GM12892 (cell line): ENCODE data around the gene WFS1.

Source experiments
- DNase-seq: peaks from one replicate; pipeline ENCODE4 v3.0.0; 2011; ENCODE audit not compliant: insufficient read length
- FAIRE-seq: peaks from 2 replicates; lab custom pipeline; 2011; peaks lifted over from hg19 to GRCh38; lab: Jason Lieb, UNC
- POLR2A ChIP-seq: IDR thresholded peaks from 2 replicates; pipeline ENCODE4 v1.6.1; 2011; ENCODE audit warnings: low read depth, low read length, control low read depth
- POLR2AphosphoS5 ChIP-seq: IDR thresholded peaks from 2 replicates; pipeline ENCODE4 v1.6.1; 2011; ENCODE audit warnings: low read depth, low read length, control low read depth
- TAF1 ChIP-seq: IDR thresholded peaks from 2 replicates; pipeline ENCODE4 v1.6.1; 2011; ENCODE audit warnings: low read depth, mild to moderate bottlenecking, control low read depth, low read length, borderline replicate concordance

The WFS1 gene

DNA sequence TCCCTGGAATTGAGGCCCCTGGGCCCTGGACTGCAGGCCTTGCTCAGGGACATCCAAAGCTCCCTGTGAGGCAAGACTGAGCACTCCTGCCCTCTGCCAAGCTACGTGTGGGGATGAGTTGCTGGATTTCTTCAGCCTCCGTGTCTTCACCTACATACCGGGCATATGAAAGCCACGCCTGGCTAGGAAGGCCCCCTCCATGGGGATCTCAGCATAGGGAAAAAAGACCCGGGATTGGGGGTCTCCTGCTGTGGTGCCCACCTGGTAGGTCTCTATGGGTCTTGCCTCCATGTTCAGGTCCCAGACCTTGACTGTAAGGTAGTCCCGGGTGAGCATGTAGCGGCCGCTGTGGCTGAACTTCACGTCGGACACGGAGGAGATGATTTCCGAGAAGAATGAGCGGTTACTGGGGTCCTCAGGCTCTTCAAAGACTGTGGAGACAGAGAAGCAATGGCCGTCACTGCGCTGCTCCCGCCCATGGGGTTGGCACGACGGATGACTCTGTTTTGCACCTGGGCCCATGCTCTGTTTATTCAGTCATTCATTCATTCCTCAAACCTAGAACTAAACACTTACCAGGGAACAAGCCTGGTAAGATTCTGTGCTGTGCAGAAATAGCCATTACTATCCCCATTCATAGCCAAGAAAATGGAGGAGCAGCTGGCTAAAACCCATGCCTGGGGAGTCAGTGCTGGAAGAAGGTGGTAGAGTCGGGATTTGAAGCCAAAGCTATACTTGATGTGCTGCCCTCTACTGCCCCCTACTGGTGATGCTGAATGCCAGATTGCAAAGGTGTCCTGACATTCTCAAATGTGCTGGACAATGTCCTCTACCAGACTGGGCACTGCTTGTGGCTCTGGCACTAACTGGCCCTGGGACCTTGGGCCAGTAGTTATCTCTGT lies 63.9 kb downstream of the WFS1 start:
- no peak for TF ChIP-seq TAF1
- TF ChIP-seq POLR2A, result no peak
- no peak for TF ChIP-seq POLR2AphosphoS5
- FAIRE-seq (peak; percentile 30), DNase-seq (no peak)

DNA sequence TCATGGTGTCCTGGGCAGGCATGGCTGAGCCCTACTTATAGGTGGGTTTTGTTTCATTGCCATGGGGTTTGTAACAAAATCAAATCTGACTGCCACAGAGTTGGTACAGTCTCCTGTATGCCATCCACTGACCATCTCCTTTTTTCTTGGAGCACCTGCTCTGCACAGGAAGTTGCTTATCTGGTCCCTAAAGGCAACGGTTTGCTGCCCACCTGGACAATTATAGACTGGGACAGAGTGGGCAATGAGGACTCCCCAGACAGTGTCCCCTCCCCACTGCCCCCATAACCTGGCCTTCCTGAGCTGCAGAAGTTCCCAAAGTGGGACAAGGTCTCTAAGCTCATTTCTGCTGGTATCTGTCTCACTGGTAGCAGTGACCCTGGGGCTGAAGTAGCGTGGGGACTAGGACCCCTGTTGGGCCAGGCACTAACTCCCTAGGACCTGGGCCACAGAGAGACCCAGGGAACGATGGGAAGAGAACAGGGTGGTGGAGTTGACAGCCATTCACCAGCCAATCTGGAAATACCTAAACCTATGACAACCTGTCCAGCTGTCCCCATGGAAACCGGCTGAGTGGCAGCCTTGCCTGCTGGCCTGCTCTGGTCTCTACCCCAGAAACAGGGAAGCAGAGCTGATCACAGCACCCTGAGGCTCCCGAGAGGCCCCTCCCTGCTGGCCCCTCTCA lies 64.7 kb downstream of the WFS1 start:
- DNase-seq (no peak), FAIRE-seq (no peak)
- no peak for TF ChIP-seq POLR2A
- TF ChIP-seq TAF1, result no peak
- no peak for TF ChIP-seq POLR2AphosphoS5

DNA sequence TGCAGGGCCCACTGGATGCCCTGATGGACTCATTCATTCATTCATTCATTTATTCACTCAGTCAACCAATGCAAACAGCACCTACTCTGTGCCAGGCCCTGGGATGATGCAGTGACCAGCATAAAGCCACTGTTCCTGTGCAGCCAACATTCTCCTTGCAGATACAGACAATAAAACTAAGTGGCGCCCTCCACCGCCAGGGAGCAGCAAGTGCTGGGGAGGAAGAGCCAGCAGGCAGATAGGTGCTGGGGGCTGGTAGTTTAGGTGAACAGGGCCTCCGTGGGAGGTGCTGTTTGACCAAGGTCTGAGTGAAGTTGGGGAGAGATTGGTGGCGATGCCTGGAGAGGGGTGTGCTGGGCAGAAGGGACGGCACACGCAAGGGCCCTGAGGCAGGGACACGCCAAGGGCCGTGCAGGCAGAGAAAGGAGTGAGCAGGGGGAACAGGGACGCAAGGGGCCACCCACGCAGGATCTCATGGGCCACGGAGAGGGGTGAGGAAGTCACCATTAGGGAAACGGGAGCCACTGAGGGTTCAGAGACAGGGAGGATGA lies 65.5 kb downstream of the WFS1 start:
- no peak for TF ChIP-seq POLR2AphosphoS5
- TF ChIP-seq POLR2A, result no peak
- no peak for DNase-seq

DNA sequence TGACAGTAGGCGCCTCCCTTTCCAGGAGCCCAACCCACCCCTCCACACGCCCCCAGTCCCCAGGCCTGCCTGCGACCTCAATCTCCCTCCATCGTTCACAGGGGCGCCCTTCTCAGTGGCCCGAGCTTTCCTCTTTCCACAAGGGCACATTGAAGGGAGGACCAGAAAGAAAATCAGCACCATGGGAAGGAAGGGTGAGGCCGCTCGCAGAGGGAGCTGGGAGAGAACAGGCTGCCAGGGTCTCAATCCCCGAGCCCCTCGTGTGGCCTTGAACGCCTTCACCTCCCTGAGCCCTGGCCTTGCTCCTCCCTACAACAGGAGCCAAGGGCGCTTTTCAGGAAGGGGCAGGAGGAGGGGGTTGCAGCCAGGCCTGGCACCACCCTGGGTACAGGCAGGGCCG lies 66.5 kb downstream of the WFS1 start:
- TF ChIP-seq POLR2AphosphoS5, result no peak
- TF ChIP-seq POLR2A, result no peak
- TF ChIP-seq TAF1, result no peak
- DNase-seq, result no peak
- FAIRE-seq, result no peak

More for the DNA sequence above, 65.5 kb downstream of the WFS1 start:
- no peak for FAIRE-seq

DNA sequence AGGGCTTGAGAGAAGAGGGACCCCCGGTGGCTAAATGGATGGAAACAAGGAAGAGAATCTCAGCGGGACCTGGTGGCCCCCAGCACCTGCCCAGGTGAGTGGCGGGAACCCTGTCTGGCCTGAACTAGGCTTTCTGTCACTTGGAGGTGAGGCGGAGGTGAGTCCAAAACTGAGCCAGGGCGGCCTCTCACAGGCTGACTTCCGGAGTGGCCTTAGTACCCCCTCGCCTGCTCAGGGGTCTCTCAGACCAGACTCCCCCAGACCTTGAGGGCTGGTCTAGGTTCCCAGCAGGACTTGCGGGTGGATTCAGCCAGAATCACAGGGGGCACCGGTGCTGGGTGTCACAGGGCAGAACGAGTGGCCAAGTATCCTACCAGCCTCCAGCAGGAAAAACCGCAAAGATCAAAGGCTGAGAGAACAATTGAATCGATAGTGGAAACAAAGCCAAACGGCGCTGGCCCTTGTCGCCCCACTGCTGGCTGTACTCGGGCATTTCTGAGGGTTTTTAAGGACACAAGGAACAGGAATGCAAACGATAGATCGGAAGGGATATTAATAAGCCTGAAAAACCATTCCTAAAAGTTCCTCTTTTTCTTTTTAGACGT lies 67.8 kb downstream of the WFS1 start:
- TF ChIP-seq TAF1, result no peak
- no peak for TF ChIP-seq POLR2AphosphoS5
- TF ChIP-seq POLR2A, result no peak
- DNase-seq, result no peak
- no peak for FAIRE-seq

DNA sequence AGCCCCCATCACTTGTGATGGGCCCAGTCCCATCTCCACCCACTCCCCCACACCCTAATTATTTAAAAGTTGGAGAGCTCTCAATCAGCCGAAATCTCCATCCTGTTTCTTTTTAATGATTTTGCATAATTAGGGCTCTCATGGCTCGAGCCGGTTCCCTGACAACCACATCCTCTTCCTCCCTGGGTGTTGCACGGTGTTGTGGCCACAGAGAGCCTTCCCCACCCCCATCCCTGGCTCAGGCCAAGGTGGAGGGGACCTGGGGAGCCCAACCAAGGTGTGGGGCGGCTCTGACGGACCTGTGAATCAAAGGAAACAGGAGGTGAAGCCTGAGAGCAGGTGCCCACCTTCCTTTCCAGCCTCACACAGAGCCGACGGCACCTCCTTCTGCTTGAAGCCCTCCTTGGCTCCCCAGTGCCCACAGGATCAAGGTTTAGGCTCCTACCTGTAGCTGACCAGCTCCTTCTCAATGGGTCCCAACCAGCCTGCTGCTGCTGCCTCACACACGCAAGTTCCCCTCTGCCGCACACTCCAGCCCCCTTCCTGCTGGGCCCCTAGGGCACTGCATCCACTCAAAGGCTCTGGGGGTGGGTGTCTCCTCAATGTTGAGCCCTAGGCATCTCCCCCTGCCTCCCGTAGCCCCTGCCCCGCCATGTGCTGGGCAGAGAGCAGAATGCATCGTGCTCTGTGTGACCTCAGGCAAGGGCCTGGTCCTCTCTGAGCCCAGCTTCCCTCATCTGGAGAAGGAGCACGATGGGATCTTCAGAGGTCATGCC lies 68.7 kb downstream of the WFS1 start:
- DNase-seq (no peak), FAIRE-seq (no peak)
- TF ChIP-seq POLR2AphosphoS5, result no peak
- no peak for TF ChIP-seq POLR2A
- TF ChIP-seq TAF1, result no peak

DNA sequence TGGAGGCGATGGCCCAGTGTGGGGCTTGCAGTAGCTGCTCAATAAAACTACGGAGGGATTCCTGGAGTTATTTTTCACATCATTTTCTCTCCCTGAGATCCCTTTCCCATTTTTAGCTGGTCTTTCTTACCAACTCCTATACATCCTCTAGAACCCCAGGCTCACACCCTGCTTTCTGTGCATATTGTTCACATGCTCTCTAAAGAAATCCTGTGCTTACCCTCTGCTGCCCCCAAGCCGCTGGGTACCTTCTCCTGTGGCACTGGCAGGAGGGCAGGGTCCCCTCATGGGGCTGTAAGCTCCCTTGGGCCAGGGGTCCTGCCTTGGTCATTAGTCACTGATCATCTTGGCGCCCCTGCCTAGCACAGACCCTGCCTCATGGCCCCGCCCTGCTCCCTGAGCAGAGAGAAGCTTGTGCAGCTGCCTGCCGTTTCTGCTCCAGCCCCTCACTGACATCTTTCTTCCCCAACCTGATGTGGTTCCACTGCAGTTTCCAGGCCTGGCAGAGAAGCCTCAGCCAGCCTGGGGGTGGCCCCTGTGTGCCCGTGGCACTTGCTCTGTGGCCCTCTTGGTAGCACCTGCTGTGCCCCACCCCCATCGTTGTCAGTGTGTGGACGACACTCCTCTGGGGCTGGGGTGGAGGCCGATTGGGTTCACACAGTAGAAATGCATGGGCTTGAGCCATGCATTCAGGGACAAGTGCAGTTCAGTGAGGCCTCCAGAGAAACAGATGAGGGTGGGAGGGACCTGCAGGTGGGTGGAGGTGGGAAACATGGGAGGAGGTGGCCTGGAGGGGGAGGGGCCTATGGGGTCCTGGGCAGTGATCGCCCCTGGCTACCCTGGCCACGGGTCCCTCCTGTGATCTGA lies 69.5 kb downstream of the WFS1 start:
- DNase-seq (no peak), FAIRE-seq (no peak)
- no peak for TF ChIP-seq TAF1
- TF ChIP-seq POLR2AphosphoS5, result no peak
- TF ChIP-seq POLR2A, result no peak

DNA sequence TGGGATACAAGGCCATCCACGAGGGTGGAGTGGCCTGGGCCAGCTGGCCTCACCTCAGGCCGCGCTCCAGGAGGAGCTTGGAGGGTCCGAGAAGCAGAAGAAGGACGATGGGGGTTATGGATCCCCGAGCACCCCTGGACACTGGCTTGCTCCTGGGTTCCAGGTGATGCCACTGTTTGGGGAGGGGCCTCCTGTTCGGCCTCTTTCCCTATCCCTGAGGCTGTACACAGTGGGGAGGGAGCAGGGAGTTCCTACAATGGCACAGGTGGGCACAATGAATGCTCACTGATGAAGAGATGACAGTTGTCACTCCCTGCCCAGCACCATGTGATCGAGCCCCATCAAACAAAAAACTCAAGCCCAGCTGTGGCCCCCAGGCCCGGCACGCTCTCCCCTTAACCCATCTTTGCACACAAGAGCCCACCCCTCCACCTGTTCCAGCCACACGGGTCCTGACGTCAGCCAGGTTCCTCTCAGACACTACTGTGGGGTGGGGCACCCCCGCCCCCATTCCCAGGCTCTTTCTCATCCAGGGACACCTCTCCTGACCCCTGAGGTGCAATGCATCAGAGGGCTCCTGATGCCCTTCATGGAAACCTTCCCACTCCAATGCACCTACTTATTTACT lies 70.3 kb downstream of the WFS1 start:
- DNase-seq (no peak), FAIRE-seq (no peak)
- TF ChIP-seq POLR2A (no peak), POLR2AphosphoS5 (no peak), TAF1 (no peak)

DNA sequence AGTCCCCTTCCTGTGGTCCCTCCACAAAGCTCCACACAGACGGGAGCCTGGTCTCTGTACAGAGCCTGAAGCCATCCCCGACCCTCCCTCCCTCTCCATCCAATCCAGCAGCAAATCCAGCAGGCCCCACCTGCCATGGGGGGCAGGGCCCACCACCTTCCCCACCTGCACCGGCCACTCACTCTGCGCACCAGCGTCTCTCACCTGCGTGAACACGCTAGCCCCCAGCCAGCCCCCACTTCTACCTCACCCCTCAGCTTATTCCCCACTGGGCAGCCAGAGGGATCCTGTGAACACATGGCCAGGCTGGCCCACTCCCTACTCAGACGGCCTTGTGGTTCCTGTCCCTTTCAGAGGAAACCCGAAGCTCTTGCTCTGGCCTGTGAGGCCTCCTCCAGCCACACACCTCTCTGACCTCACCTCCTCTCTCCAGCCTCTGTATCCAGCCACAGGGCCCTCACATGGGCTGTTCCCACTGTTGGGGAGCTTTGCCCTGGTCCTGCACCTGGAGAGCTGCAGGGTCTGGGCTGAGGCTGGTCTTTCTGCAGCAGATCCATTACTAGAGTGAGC lies 70.9 kb downstream of the WFS1 start:
- FAIRE-seq (no peak), DNase-seq (no peak)
- TF ChIP-seq TAF1 (no peak), POLR2AphosphoS5 (no peak), POLR2A (no peak)
